Mucosa of descending colon (tissue), 3 donors: ENCODE data around the gene DLK2. TPM values are rescaled to one million over a fixed set of nuclear protein-coding genes. Genes with fewer than 3 reads are reported as not detected.

Experiments
- ATAC-seq: fragments of 200-7000 bp; cut with Tn5 transposase; one replicate; pipeline ENCODE4 v1.9.1; 2020; ENCODE audit warnings: mild to moderate bottlenecking, moderate library complexity
- DNase-seq, 3 donors: peaks; one replicate each; pipeline ENCODE4 v3.0.0-alpha.2; 2020
- H3K36me3 ChIP-seq: fragments of 200-600 bp; one replicate; pipeline ENCODE4 v1.8.0; 2021; ENCODE audit warnings: low read depth, mild to moderate bottlenecking
- H3K4me1 ChIP-seq: fragments of 200-600 bp; one replicate; pipeline ENCODE4 v1.8.0; 2021; ENCODE audit warnings: low read depth, mild to moderate bottlenecking
- H3K4me3 ChIP-seq: fragments of 200-600 bp; one replicate; pipeline ENCODE4 v1.8.0; 2021; ENCODE audit warnings: mild to moderate bottlenecking
- H3K9me3 ChIP-seq: fragments of 200-600 bp; one replicate; pipeline ENCODE4 v1.8.0; 2021; ENCODE audit warnings: mild to moderate bottlenecking
- CTCF ChIP-seq: fragments of 200-600 bp; IDR thresholded peaks from one replicate; pipeline ENCODE4 v1.8.0; 2022; ENCODE audit warnings: antibody characterized with exemption, mild to moderate bottlenecking
- intact Hi-C, 2 donors: fragments of 100-400 bp; cut with DNase I in 1 of 2; cut with micrococcal nuclease in 1 of 2; formaldehyde crosslinking; loops; one replicate each; pipeline versions ENCODE4 v1.11.0 to v1.11.1; 2022; cut with DNase I, micrococcal nuclease
- total RNA-seq, 3 donors: library from RNA; stranded (reverse); fragmentation: NEBNext Ultra II Directional in 2 of 3; extraction: Animal tissue kit (Norgen Biotek cat#: 25700) in 2 of 3; gene quantifications; one replicate each; pipeline versions ENCODE4 v1.2.1 to v1.2.4, GENCODE V29; 2021 to 2023
- donor health status: DM: no; HTN: no; CAD: no; lungs with moderate emphysema.
- donor health status: DM: no; HTN: no; CAD: no.
- donor health status: DM: no; HTN: yes; CAD: no.

Gene DLK2
- total RNA-seq, 3 donors from 2014 or later: 0.47 TPM; not detected in 2

GRCh38 chr6:43497689-43498088 lies 42.3 kb upstream of the DLK2 start:
- Histone ChIP-seq H3K36me3 (no peaks in the 10 kb centered on the region), H3K4me3 (no peak overlapping the region), H3K4me1 (no peaks in the 10 kb centered on the region), H3K9me3 (no peaks in the 10 kb centered on the region)
- intact Hi-C loops: no loop called here
- ATAC-seq (no peak), DNase-seq (no peak)
- no peak for TF ChIP-seq CTCF

GRCh38 chr6:43497129-43497396 lies 41.7 kb upstream of the DLK2 start:
- Histone ChIP-seq H3K4me3 (no peak overlapping the region), H3K4me1 (peaks cover 3% of the 10 kb centered on the region), H3K9me3 (no peaks in the 10 kb centered on the region), H3K36me3 (no peaks in the 10 kb centered on the region)
- intact Hi-C loops: no loop called here
- no peak for DNase-seq
- no peak for ATAC-seq
- TF ChIP-seq CTCF: no peak

GRCh38 chr6:43496370-43497128 lies 41.2 kb upstream of the DLK2 start:
- Histone ChIP-seq H3K4me1 (peaks cover 7% of the 10 kb centered on the region), H3K36me3 (no peaks in the 10 kb centered on the region), H3K4me3 (no peak overlapping the region), H3K9me3 (no peaks in the 10 kb centered on the region)
- no peak for TF ChIP-seq CTCF
- no peak for ATAC-seq
- intact Hi-C loops: no loop called here
- DNase-seq: no peak

GRCh38 chr6:43495409-43495941 lies 40.1 kb upstream of the DLK2 start:
- peak in 1 of 3 donors; percentile 53 for DNase-seq
- Histone ChIP-seq H3K4me3 (no peak overlapping the region), H3K9me3 (no peaks in the 10 kb centered on the region), H3K36me3 (no peaks in the 10 kb centered on the region), H3K4me1 (peaks cover 7% of the 10 kb centered on the region)
- no peak for TF ChIP-seq CTCF
- peak; percentile 80 for ATAC-seq
- intact Hi-C loops: no loop called here

GRCh38 chr6:43494766-43495165 lies 39.4 kb upstream of the DLK2 start:
- no peak for DNase-seq
- peaks cover 7% of the 10 kb centered on the region for H3K4me1 ChIP-seq
- no peak overlapping the region for H3K4me3 ChIP-seq
- H3K9me3 ChIP-seq: no peaks in the 10 kb centered on the region
- intact Hi-C loops: no loop called here
- ATAC-seq: no peak
- no peaks in the 10 kb centered on the region for H3K36me3 ChIP-seq
- no peak for TF ChIP-seq CTCF
